Activated CD4-positive, CD25-positive, alpha-beta regulatory T cell treated with anti-CD3 and anti-CD28 coated beads, Interleukin-2, amount 50 U/mL, for 24 hours (primary cell): ENCODE results near the gene FAM120A.

Experiments
- ATAC-seq, 2 donors: fragments of 150-1000 bp; cut with Tn5 transposase; one replicate each; pipeline ENCODE4 v1.10.0; 2021; ENCODE audit warnings: mild to moderate bottlenecking in 1 of 2, moderate library complexity in 1 of 2

FAM120A gene

DNA sequence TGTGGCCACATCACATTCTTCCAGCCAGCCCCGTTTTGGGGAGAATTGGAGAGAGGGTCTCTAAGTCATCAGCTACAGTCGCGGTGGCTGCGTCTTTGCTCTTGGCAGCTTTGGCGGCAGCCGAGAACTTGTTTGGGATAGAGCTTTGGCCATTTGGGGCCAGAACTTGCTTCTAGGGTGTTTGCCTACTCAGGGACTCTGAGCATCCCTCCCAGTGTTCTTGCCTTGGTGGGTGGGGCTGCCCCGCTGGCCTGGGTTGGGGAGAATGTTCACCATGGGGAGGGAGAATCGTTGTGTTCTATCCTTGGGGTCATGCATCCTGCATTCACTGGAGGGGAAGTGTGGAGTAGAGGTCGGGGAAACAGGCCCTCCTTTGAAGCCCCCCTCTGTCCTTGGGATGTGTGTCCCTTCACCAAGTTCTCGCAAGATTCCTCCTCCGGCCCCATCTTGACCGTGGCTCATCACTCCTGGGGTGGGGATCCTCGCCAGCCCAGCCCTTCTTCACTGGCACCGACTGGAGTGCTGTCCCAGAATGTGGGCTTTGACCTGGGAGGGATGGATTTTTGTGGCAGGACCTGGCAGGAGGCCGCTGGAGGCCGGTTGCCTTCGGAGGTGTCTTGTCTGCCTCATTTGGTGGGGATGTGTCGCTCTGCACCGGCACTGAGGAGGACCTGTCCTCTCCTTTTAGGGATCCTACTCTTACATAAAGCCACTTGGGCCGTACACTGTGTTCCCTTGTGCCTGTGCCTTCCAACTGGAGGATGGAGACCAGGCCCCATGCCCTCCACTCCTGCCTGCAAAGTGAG lies 128.4 kb downstream of the FAM120A start:
- ATAC-seq: no peak

DNA sequence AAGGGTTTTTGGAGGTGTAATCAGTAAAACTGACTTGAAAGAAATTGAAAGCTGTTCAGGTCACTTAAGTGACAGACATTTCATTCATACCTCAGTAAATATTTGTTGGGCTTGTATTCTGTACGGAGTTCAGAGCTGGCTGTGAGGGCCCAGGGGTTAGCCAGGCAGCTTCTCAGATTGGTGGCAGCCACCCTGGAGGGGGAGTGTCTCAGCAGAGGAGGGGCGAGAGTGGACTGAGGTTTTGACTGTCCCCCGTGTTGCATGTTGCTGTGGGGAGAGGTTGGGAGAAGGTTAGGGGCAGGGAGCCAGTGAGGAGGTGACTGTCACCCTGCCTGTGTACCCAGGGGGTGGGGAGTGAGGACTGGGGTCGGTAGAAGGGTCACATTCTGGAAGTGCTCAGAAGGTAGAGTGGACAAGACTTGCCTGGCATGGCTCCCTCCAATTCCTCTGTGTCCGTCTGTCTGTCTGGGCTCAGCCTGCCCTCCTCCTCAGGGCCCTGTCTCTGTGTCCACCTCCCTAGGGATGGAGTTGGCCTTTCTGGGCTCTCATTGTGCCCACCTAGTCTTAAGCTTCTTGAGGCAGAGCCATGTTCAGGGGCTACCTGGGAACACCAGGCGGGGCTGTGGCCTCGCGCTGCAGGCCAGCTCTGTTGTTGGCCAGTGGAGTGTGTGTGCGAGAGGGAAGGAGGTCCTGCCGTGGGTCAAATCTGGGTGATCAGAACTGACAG lies 129.3 kb downstream of the FAM120A start:
- ATAC-seq: no peak

DNA sequence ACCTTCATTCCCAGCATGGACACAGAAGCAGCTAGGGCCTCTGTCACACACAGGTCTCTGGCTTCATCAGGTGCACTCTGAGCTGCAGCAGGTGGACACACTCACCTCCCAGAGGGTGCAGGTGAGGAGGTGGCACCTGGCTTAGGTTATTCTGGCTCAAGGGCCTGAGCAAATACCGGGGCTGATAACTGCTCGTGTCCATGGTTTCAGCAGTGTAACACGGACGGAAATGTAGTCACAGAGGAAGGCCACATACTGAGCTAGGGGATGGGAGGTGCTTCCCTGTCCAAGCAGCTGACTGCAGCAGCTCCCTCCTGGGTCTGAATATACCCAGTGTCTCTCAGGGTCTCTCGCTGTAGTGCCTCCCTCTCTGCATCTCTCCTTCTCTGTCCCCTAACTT lies 130.6 kb downstream of the FAM120A start:
- ATAC-seq: no peak

DNA sequence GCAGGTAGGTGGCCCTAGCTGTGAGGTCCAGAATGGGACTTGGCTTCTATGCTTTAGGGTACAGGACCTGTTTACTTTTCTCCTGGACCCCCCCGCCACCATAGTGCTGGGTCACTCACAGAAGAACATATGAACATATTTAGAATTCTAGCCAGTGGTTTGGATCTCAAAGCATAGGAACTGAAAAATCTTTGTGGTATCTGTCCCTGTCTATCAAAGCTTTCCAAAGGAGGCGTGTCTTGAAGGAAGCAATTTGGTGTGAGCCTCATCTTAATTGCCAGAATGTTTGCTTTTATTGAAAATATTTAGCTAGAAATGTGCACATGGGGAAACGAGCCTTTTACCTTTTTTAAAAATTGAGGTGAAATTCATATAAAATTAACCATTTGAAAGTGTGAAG lies 131.1 kb downstream of the FAM120A start:
- no peak for ATAC-seq

DNA sequence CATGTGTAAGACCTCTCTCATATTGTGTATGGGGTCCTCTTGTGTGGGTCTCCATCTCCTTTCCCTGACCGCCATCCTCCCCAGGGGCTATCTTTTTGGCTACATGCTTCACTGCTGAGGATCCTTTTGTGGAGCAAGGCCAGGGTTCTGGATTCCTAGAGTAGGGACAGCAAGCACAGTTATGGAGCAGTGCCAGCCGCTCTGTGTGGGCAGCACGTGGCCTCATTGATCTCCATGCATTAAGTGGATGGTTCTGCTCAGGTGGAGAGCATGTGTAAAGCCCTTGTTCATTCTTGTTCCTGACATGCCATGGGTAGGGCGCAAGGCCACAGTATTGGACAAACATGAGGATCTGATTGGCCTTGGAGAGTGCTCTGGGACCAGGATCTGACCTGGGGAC lies 133.8 kb downstream of the FAM120A start:
- ATAC-seq: no peak

DNA sequence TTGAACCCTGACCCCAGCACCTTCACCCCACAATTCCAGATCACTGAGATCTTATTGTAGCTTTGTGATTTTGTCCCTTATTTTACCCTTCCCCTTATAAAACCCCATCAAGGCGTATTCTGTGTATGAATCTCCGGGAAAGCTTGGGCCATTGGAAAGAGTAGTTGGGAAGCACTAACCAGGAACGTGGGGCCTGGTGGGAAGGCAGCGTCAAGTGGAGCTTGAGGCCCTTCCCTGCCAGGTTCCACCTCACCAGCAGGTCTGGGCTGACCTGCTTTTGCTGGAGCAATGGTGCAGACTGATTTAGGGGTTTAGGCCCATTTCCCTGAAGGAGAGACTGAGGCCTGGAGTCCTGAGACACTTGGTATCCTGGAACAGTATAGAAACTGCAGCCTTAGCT lies 134.2 kb downstream of the FAM120A start:
- no peak for ATAC-seq

DNA sequence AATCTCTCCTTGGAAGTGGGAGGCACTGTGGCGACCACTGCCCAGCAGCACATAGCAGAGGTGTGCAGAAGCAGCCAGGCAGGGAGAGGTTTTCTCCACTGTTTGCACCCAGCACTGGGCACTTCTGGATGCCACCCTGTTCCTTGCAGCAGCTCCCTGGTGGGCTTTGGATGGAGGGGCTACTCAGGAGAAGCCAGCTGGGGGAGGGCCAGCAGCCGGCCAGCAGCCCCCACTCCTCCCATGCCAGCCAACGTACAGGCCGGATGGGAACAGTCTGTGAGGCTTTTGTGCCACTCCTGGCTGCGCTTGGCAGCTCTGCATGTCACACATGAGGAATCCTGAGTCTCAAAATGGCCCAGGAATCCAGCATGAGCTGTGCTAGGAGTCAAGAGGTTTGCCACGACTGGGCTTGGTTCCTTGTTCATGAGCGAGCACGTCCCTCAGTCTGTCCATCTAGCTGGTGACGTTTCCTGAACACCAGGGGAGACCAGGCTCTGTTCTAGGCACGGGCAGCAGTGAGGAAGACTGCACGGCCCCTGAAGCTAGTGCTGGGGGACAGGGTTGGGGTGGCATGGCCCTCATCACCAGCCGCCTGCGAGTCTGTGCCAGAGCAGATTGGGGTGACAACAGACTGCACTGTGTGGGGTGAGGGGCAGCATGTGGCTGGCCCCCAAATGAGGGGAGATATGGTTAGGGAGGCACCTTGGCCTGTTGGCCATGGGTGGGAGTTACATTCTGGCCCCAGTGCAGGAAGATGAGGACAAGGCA lies 135.0 kb downstream of the FAM120A start:
- ATAC-seq: no peak

DNA sequence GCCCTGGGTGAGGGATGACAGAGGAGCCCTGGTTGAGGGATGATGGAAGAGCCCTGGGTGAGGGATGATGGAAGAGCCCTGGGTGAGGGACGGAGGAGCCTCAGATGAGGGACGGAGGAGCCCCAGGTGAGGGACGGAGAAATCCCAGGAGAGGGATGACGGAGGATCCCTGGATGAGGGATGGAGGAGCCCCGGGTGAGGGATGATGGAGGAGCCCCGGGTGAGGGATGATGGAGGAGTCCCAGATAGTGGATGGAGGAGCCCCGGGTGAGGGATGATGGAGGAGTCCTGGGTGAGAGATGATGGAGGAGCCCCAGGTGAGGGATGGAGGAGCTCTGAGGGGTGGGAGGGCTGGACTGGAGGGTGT lies 135.8 kb downstream of the FAM120A start:
- ATAC-seq: no peak

DNA sequence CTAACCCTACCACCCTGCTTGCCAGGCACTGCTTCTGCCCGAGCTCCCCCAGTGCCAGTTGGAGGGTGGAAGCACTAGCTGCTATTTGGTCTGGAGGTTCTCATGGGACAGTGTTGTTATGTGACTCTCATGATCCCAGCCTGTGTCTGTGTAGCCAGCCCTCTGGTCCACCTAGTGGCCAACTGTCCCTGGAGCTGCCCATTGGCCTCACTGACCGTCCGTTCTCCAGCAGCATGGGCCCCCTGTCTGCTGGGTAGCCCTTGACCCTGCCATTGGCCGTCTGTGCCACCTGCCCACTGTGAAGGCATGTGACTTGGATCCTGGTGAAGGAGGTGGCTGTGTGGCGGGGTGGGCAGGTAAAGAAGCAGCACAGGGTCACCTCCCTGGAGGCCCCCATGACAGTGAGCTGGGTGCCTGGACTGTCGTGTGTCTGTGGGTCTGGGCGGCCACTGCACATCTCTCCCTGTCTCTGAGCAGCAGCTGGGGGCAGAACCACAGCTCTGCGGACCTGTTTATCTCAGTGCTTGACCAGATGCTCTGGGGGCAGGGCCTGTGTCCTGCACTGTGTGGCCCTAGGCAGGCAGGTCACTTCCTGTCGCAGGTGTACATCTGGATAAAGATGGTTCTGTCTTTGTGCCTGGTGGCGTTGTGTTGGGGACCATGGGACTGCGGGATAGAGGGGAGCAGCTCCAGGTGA lies 136.3 kb downstream of the FAM120A start:
- no peak for ATAC-seq

DNA sequence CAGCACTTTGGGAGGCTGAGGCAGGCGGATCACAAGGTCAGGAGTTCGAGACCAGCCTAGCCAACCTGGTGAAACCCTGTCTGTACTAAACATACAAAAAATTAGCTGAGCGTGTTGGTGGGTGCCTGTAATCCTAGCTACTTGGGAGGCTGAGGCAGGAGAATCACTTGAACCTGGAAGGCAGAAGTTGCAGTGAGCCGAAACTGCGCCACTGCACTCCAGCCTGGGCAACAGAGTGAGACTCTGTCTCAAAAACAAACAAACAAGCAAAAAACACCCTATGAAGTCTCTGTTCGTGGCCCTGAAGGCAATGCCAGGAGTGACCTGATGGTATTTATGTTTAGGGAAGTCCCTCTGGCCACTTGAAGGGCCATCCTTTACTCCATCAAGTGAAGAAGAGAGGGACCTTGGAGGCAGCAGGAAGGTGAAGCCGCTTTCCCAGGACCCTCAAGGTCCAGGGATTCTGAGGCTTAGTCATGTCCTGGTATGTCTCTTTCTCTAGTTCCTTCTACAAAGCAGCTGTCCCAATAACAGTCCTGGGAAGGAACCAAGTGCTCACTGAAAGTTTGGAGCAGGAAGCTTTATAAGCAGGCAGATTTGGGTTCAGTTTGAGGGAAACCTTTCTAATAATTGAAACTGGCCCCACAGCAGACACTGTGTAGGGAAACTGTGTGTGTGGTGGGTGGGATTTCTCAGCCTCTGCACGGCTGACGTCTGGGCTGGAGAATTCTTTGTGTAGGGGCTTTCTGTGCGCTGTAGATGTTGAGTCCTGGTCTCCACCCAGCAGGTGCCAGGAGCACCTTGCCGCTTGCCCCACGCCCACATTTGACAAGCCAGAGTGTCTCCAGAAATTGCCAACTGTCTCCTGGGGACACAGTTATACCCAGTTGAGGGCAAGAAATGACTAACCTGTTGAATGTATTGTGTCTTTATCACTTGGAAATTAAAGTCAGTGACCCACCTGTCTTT lies 137.4 kb downstream of the FAM120A start:
- ATAC-seq: no peak

DNA sequence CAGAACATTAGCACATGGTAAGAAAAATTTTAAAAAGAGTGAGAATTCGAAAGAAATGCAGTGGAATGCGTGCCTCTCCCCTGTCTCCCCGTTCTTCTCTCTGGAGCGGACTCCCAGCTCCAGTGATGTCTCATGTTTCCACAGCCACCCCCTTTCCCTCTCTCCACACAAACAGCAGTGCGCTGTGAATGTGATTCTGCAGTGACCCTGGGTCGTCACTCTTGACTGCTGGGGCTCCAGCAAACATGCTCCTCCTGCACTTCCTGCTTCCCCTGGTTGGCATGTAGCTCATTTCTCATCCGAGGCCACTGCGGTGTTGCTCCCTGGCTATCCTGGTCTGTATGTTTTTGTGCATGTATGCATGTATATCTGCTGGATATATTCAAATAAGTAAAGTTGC lies 138.2 kb downstream of the FAM120A start:
- no peak for ATAC-seq

DNA sequence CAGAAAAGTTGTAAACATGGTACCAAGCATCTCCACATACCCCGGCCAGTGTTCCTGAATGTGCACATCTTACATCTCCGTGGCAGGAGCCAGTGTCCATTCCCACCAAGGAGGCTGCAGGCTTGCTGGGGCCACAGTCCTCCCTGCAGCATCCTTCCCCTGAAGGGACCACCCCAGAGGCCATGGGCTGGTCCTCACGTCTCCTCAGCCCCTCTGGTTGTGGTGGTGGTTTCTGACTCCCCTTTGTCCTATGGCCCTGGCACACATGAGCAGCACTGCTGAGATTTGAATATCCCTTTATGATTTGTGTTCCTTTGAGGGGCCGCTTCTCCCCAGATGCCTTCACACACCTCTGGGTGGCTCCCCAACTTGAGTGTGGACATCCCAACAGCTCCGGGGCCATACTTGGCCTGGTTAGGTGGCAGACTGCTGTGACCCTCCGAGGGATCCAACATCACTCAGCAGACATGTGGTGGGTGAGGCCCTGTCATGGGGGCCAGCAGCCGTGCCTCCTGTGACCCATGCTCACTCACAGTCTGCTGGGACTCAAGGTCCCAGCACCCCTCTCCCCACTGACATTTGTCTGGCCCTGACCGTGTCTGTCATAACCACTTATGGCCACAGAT lies 139.2 kb downstream of the FAM120A start:
- no peak for ATAC-seq

DNA sequence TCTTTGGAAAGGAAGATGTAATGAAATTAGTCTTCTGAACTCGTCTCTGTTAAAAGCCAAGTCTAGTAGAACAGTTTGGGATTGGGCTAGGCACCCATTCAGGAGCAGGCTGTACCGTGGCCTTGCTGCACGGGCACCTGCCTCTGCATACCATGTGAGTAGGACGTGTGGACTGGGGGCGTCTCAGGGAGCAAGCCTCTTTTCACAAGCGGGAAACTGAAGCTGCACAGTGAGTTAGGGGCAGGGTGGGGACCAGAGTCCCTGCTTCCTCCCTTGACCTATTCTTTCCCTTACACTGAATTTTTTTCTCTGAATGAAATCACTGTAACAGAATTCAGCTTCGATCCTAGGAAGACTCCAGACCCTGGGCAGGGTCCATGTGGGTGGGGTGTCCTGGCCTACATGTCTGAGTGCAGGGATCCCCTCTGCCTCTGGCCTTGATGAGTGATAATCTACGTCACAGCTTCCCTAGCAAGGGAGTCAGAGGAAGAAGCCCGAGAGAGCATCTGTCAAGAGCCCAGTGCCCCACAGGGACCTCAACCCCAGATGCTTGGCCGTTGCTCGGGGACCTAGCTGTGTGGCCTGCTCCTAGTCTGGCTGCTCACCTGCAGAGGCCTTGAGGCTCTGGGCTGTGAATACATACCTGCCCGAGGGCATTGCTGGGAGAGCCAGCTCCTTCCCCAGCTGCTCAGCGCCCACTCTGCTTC lies 140.0 kb downstream of the FAM120A start:
- ATAC-seq: no peak

DNA sequence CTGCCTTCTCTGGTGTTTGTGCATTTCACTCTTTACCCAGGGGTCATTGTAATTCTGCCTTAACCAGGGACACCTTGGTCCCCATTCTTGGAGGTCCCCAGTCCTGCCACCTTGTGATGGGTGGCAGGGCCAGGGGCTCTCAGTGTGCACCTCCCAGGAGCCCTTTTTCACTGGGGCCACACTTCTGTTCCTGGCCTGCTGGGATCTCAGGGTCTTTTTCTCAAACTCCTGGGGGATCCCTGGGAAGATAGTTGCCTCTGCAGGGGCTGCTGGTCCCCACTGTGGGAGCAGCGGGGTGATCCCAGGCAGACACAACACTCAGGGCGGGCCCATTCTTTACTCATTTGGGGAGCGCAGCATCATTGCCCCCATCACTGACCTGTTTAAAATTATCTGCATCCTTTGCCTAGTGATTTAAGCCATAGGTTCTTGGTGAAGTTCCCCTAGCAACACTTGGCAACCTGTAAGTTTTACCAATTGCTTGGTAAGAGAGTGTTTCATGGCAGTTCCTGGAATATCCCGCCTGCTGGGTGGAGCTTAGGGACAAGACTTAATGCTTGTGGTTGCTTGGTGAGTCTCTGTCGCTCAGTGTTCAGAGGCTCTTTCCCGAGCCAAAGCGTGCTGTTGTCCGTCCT lies 140.6 kb downstream of the FAM120A start:
- ATAC-seq: no peak

DNA sequence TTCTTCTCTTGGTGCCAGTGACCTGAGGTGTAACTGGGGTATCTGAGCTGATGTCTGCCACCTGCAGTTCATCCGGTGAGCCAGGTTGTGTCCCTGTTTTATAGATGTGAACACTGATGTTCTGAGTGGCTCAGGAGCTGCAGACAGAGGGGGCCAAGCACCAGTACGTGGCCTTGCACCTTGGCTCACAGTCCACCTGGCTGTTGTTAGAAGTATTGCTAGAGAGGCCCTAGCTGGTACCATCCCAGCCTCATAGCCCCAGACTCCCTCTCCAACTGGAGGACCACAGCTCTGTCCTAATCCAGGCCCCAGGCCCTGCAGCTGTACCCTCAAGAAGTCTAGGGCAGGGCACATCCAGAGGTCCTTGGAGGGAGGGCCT lies 141.1 kb downstream of the FAM120A start:
- ATAC-seq: peak in 1 of 2 donors; percentile 27

DNA sequence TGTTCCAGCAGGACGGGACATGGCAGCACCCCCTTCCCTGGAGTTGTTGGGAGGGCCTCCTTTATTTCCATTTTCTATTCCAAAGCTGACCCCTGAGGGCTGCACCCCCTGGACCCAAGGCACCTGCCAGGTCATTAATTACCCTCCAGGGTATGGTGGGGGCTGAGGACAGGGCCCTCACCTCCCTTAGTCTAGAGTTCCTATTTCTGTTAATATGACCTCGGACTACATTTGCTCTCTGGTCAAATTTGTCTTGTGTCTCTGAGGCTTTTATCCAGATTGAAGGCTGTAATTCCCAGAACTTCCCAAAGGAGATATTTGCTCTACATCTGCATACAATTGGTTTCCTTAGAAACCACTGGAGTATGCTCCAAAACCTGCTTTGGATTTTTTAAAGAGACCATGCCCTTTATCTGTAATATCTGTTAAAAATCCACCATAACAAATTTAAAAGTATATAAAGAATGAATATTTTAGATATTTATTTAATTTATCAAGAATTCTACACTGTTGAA lies 141.7 kb downstream of the FAM120A start:
- ATAC-seq: no peak

DNA sequence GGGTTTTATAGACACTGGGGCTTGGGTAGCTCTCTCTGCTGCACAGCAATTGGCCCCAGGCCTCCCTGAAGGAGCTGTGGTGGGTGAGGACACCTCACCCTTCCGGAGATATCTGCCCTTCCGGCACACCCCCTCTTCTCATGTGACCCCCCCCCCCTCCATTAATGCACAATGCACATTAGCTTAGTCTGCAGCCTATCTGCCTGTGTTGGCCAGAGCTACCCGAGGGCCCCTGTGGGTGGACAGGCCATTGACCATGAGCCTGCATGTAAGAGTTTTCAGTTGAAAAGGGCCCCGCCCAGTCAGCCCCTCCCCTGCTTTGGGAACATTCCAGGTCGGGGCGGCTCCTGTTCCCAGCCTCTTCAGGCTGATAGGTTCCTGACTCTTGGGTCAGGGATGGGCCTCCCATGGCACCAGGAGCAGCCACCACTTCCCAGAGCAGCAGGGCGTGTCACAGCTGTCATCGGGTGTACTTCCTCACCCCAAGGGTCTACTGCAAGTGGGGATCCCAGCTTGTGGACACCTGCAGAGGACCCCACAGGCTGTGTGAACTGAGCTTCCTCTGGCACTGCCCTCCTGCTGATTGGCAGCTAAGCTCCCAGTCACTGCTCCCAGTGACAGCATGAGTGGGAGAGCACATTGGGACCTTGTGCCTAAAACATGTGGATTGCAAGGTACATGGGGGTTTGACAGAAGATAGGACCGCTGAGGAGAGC lies 142.7 kb downstream of the FAM120A start:
- ATAC-seq: no peak

DNA sequence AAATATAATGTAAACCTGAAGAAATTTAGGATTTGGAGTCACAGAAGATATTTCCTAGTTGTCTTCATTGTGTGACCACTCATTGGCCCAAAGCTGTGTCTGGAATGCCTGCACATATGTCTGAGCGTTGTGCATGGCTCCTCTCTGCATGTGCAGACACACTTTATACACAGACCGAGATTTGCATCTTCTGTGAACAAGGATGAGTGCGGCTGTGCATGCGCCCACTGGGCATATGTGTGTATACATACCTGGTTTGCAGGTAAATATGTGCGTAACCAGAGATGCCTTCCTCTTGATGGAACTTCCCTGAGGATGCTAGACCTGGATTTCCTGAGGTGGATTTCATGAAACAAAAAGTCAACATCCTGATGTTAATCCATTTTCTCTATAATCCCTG lies 144.0 kb downstream of the FAM120A start:
- ATAC-seq: no peak

DNA sequence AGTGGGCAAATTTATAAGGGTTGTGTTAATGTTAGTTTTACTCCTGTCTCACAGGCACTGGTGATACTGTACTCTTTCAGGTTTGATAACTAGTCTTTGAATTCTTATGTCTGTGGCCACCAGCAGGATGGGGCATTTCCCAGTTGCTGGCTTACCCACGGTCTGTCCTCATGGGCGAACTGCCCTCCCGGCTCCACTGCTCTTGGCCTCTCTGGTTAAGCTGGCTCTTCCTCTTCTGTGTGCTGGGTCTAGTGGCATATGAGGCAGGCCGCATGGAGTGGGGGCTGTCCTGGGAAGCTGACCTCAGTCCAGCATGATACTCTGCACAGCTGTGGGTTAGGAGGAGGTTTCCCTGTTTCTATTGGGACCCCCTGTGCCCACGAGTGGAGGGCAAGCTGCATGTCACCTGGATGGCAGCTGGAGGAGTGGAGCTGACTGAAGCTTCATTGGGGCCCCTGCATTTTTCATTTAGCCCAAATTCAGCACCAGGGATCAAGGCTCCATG lies 144.4 kb downstream of the FAM120A start:
- ATAC-seq: no peak
